HFF-Myc (cell line): ENCODE results near the gene DOCK9.

Experiments used
- DNase-seq: peaks from one replicate; pipeline ENCODE4 v3.0.0-alpha.2; 2011; ENCODE audit warnings: low read depth; ENCODE audit errors: extremely low read depth
- H3K4me3 ChIP-seq: replicated peaks from 2 replicates; pipeline ENCODE4 v1.5.1; 2011; ENCODE audit warnings: low read depth, mild to moderate bottlenecking, control low read depth, low read length
- TF ChIP-seq, protein P1 (sequence below): IDR thresholded peaks from 2 replicates; pipeline ENCODE4 v1.5.1; 2012; ENCODE audit warnings: mild to moderate bottlenecking, low read depth, low read length, control low read depth; ENCODE audit errors: missing control alignments

DOCK9 gene

DNA sequence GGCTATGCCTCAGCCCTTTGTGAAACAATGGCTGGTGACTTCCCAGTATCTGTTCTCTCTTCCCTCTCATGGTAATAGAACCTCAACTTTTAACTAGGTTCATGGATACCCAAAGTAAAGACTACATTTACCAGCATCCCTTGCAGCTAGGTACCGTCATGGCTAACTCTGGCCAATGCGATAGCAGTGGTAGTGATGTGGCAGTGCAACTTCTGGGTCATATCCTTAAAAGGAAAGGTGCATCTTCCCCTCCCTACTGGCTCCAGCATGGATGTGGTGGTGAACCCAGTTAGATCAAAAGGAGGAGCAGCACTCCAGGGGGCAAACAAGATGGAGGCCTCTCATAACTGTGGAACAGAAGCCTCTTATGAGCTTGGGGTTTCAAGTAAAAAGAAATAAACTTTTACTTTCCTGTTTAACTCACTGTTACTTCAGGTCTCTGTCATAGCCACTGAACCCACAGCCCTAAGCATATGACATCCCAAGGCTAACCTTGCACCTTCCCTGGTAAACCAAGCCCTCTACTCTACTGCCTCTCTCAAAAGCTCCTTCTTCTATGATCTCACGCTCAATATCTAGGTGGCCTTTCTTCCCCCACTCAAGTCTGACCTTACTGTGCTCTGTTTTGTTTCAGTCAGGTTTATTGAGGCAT, 104.4 kb downstream of the DOCK9 start:
- H3K4me3 ChIP-seq, result no peak overlapping the region
- DNase-seq, result no peak
- TF ChIP-seq, protein P1, sequence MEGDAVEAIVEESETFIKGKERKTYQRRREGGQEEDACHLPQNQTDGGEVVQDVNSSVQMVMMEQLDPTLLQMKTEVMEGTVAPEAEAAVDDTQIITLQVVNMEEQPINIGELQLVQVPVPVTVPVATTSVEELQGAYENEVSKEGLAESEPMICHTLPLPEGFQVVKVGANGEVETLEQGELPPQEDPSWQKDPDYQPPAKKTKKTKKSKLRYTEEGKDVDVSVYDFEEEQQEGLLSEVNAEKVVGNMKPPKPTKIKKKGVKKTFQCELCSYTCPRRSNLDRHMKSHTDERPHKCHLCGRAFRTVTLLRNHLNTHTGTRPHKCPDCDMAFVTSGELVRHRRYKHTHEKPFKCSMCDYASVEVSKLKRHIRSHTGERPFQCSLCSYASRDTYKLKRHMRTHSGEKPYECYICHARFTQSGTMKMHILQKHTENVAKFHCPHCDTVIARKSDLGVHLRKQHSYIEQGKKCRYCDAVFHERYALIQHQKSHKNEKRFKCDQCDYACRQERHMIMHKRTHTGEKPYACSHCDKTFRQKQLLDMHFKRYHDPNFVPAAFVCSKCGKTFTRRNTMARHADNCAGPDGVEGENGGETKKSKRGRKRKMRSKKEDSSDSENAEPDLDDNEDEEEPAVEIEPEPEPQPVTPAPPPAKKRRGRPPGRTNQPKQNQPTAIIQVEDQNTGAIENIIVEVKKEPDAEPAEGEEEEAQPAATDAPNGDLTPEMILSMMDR, result no peak

DNA sequence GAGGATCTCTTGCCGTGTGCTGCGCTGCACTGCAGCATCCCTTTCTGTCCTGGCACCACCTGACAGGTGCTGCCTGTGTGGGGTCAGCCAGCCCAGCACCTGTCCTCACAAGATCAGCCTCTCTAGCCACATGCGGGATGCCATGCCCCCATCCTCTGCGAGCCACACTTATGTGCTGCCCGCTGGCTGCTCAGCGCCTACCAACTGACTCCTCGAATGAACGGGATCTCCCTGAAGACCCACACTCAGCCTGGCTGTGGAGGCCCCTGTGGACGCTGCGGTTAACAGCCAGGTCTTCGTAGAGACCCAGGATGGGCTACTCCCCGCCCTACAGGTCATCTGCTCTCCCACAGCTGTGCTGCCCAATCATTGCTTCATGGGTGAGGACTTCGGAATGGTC, 106.1 kb downstream of the DOCK9 start:
- no peak overlapping the region for H3K4me3 ChIP-seq
- DNase-seq, result no peak
- TF ChIP-seq, protein P1, result no peak

DNA sequence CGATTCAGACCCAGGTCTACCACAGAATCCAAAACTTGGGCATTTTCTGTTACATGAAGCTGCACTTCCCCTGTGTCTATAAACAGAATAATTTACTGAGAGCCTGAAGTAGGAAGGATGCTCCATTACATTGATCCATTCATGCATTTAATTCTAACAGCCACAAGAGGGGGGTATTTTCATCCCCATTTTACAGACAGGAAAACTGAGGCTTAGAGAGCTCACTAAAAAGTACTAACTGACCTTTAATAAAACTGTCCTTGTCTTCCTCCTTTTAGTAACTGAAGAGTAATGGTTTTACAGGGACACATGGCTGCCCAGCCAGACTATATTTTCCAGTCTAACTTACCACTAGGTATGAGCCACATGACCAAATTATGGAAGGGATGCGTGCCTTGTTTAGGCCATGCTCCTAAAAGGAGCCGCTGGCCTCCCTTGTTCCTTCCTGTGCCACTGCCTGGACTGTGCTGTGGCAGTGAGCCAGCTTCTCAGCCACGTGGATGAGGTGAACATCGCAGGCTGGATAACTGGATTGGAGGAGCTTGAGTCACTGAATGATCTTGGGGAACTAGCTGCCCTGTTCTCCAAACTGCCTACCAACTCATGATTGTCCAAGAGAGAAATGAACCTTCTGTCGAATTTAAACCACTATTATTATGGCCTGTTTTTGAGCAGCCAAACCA, 108.3 kb downstream of the DOCK9 start:
- TF ChIP-seq, protein P1, result peak; percentile 11
- no peak overlapping the region for H3K4me3 ChIP-seq
- DNase-seq, result no peak

DNA sequence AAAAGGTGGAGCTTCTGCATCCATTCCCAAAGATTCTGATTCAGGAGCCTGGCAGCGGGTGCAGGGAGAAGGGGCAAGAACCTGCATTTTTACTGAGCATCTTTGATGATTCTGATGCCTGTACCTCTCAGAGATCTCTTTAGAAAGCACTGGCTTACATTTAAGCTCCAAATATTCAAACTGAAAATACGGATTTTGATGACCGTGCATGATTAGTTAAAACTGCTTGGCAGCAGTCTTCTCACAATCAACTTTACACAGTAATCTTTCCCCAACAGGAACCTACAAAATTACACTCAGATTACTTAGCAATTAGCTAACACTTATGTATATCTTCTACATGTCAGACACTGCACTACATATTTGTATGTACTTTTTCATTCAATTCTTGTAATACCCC, 108.9 kb downstream of the DOCK9 start:
- H3K4me3 ChIP-seq, result no peak overlapping the region
- no peak for DNase-seq
- TF ChIP-seq, protein P1, result no peak

DNA sequence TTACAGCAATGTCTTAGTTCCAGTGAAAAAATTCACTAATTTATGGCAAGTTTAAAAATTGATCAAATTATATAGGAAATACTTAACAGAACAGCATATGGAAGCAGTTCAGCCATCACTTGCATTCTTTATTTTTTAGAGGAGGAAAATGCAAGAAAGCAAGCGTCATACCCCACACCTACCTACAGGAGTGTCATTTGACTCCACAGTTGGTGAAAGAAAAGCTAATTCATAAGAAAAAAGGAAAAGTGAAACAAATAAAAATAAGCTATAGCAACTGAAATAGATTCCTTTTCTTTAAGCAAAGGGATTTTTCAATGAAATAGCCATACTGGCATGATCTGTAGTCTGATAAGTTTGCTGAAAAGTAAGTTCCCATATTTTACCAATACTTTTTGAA, 111.0 kb downstream of the DOCK9 start:
- TF ChIP-seq, protein P1, result no peak

DNA sequence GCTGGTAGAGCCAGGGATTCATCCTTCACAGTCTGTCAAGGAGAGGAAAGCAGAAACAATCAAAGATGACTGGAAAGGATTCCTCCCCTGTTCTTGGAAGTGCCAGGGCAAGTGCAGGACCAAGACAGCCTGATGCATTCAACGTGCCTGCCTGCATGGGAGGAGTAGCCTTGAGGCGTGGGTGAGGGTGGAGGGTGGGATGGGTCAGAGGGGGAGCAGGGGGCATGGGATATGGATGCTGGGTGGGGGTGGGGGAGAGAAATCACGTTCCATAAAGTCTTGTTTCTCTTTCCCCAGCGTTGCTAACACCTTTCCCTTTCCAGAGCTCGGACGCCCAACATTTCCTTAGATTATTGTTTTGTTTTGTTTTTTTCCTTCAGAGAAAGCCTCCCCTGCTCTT, 117.4 kb downstream of the DOCK9 start:
- TF ChIP-seq, protein P1, result no peak
- DNase-seq, result no peak
- H3K4me3 ChIP-seq, result no peak overlapping the region

More for the DNA sequence above, 111.0 kb downstream of the DOCK9 start:
- H3K4me3 ChIP-seq, result no peak overlapping the region
- DNase-seq, result no peak
